DMS114 treated with DMSO at 0.1 percent for 48 hours (cell line): ENCODE data around the gene LRRC4B.
"Not testable (repeated sequence)": the region's sequence is repeated elsewhere in the genome, so short reads cannot be mapped to it uniquely, and the experiment has no call there.

Experiments used
- DNase-seq: peaks from one replicate; lab custom pipeline; 2025; ENCODE audit not compliant: unreplicated experiment; lab: John Stamatoyannopoulos, UW

Gene LRRC4B

GRCh38 chr19:50531171-50531612 lies 37.0 kb downstream of the LRRC4B start:
- no peak for DNase-seq

- DNase-seq: not testable (repeated sequence)
These were observed 40.2 kb downstream of the LRRC4B start for GRCh38 chr19:50528052-50528451.

- DNase-seq: no peak
These were observed 45.4 kb downstream of the LRRC4B start for GRCh38 chr19:50522881-50523280.

- DNase-seq: no peak
These were observed 47.3 kb downstream of the LRRC4B start for GRCh38 chr19:50520822-50521465.

- no peak for DNase-seq
These were observed 49.1 kb downstream of the LRRC4B start for GRCh38 chr19:50519006-50519575.

- no peak for DNase-seq
These were observed 49.9 kb downstream of the LRRC4B start for GRCh38 chr19:50518091-50519005.

GRCh38 chr19:50517704-50518075 lies 50.5 kb downstream of the LRRC4B start:
- no peak for DNase-seq

GRCh38 chr19:50516964-50517703 lies 51.1 kb downstream of the LRRC4B start:
- DNase-seq: no peak

GRCh38 chr19:50516456-50516855 lies 51.8 kb downstream of the LRRC4B start:
- no peak for DNase-seq

GRCh38 chr19:50515168-50515561 lies 53.1 kb downstream of the LRRC4B start:
- no peak for DNase-seq

GRCh38 chr19:50514346-50515167 lies 53.7 kb downstream of the LRRC4B start:
- DNase-seq: no peak

- no peak for DNase-seq
These were observed 54.4 kb downstream of the LRRC4B start, which contains the start of gene ASPDH for GRCh38 chr19:50513746-50514345. ASPDH (minus strand) TSS chr19:50513913; CDS start chr19:50513823, 90 bp downstream.

GRCh38 chr19:50512999-50513745 lies 55.1 kb downstream of the LRRC4B start:
- DNase-seq: no peak

- no peak for DNase-seq
These were observed 55.9 kb downstream of the LRRC4B start for GRCh38 chr19:50512112-50512998.

GRCh38 chr19:50511069-50511822 lies 57.0 kb downstream of the LRRC4B start, which contains the start of gene JOSD2:
JOSD2 (minus strand) TSS chr19:50511191; CDS start chr19:50510431, 760 bp downstream.
- peak; percentile 92 for DNase-seq

- DNase-seq: no peak
These were observed 57.6 kb downstream of the LRRC4B start for GRCh38 chr19:50510700-50511068.

GRCh38 chr19:50510121-50510670 lies 58.0 kb downstream of the LRRC4B start:
- no peak for DNase-seq
